OCI-LY3 (cell line): ENCODE results near the gene USP46.

ENCODE experiments used
- CTCF ChIP-seq: fragments of 200-600, 300-600 bp; sonication (generic); IDR thresholded peaks from 2 replicates; pipeline ENCODE4 v1.5.1; 2014; ENCODE audit warnings: antibody characterized with exemption, low read length, low read depth
- EZH2phosphoT487 ChIP-seq: fragments of 200-600 bp; shearing (Covaris generic); IDR thresholded peaks from 2 replicates; pipeline ENCODE4 v1.6.1; 2018; ENCODE audit warnings: antibody characterized with exemption, mixed run types, low read depth

GRCh38 chr4:52640808-52641565 lies 18.1 kb downstream of the USP46 start:
- no peak for TF ChIP-seq CTCF
- no peak for TF ChIP-seq EZH2phosphoT487
